ENCODE measurements around the gene ANKRD22.

DNA sequence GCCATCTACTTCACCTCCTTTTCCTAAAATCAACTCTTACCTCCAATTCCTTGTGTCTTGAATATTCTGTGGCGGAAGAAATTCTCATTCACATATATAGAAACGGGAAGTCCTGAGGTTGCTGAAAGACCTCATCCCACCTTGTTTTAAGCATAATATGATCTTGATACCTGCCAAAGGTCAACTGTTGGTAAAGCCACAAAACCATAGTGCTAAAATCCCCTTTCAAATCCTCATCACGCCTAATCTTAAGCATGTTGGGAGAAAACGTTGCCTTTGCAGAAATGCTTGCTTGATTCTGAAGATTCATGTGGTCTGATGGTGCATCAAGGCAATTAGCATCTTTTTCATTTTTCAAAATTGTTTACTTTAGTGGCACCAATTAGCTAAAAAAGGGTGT, 8.5 kb downstream of the ANKRD22 start:
- TF ChIP-seq, protein P1, sequence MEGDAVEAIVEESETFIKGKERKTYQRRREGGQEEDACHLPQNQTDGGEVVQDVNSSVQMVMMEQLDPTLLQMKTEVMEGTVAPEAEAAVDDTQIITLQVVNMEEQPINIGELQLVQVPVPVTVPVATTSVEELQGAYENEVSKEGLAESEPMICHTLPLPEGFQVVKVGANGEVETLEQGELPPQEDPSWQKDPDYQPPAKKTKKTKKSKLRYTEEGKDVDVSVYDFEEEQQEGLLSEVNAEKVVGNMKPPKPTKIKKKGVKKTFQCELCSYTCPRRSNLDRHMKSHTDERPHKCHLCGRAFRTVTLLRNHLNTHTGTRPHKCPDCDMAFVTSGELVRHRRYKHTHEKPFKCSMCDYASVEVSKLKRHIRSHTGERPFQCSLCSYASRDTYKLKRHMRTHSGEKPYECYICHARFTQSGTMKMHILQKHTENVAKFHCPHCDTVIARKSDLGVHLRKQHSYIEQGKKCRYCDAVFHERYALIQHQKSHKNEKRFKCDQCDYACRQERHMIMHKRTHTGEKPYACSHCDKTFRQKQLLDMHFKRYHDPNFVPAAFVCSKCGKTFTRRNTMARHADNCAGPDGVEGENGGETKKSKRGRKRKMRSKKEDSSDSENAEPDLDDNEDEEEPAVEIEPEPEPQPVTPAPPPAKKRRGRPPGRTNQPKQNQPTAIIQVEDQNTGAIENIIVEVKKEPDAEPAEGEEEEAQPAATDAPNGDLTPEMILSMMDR (IDR thresholded peaks at IDR 0.05) = no peak
- TF ChIP-seq EP300 (IDR thresholded peaks at IDR 0.05) (no peak), POLR2AphosphoS5 (IDR thresholded peaks at IDR 0.05) (no peak), POLR2A (IDR thresholded peaks at IDR 0.05) (no peak)

All from sigmoid colon (tissue), 4 donors.